Measurements from ENCODE around the gene SELENOS.

SELENOS gene

DNA sequence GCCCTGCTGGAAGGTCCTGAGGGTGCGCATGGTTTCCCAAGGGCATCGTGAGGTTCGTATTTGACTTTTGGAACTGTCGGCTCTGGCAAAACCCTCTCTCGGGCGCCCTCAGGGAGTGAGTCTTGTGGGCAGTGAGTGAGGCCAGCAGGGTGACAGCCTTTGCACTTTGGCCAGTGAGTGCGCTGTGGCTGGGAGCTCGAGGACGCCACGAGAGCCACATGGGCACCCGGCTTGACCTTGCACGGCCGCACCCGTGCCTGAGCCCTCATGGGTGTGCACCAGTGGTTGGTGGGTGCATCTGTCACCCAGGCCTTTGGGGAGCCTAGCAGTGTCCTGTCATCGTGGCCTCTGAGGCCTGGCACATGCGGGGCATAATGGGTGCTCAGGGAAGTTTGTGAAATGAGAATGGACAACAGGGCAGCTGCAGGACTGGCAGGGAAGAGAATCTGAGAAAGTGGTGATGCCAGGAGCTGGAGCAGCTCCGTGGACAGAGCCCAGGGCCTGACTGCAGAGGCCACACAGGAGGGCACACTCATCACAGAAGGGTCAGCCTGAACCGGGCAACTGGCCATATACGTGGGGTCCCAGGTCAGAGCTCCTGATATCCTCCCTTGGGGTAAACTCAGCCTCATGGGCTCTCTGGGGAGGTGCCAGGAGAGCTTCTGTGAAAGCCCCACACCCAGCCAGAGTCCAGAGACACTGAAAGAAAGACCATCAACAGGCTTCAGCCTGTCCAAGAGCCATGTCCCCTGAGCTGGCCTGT, 48.2 kb upstream of the SELENOS start:
- DNase-seq (ENCODE audit: low read depth in 1 of 2, low spot score in 1 of 2), result no peak
- no peaks in the 10 kb centered on the region for H3K27me3 ChIP-seq (ENCODE audit: insufficient read depth, poor library complexity, severe bottlenecking)
- TF ChIP-seq, protein P1, sequence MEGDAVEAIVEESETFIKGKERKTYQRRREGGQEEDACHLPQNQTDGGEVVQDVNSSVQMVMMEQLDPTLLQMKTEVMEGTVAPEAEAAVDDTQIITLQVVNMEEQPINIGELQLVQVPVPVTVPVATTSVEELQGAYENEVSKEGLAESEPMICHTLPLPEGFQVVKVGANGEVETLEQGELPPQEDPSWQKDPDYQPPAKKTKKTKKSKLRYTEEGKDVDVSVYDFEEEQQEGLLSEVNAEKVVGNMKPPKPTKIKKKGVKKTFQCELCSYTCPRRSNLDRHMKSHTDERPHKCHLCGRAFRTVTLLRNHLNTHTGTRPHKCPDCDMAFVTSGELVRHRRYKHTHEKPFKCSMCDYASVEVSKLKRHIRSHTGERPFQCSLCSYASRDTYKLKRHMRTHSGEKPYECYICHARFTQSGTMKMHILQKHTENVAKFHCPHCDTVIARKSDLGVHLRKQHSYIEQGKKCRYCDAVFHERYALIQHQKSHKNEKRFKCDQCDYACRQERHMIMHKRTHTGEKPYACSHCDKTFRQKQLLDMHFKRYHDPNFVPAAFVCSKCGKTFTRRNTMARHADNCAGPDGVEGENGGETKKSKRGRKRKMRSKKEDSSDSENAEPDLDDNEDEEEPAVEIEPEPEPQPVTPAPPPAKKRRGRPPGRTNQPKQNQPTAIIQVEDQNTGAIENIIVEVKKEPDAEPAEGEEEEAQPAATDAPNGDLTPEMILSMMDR (IDR thresholded peaks at IDR 0.05; ENCODE audit: insufficient read depth, low read length), result no peak
- no peak for TF ChIP-seq POLR2AphosphoS5 (IDR thresholded peaks at IDR 0.05; ENCODE audit: low read depth)
- TF ChIP-seq, protein P2, sequence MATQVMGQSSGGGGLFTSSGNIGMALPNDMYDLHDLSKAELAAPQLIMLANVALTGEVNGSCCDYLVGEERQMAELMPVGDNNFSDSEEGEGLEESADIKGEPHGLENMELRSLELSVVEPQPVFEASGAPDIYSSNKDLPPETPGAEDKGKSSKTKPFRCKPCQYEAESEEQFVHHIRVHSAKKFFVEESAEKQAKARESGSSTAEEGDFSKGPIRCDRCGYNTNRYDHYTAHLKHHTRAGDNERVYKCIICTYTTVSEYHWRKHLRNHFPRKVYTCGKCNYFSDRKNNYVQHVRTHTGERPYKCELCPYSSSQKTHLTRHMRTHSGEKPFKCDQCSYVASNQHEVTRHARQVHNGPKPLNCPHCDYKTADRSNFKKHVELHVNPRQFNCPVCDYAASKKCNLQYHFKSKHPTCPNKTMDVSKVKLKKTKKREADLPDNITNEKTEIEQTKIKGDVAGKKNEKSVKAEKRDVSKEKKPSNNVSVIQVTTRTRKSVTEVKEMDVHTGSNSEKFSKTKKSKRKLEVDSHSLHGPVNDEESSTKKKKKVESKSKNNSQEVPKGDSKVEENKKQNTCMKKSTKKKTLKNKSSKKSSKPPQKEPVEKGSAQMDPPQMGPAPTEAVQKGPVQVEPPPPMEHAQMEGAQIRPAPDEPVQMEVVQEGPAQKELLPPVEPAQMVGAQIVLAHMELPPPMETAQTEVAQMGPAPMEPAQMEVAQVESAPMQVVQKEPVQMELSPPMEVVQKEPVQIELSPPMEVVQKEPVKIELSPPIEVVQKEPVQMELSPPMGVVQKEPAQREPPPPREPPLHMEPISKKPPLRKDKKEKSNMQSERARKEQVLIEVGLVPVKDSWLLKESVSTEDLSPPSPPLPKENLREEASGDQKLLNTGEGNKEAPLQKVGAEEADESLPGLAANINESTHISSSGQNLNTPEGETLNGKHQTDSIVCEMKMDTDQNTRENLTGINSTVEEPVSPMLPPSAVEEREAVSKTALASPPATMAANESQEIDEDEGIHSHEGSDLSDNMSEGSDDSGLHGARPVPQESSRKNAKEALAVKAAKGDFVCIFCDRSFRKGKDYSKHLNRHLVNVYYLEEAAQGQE (IDR thresholded peaks at IDR 0.05; ENCODE audit: insufficient replicate concordance, low read depth), result no peak
- TF ChIP-seq GABPA (IDR thresholded peaks at IDR 0.05; ENCODE audit: low read depth), result no peak
- TF ChIP-seq SPI1 (IDR thresholded peaks at IDR 0.05; ENCODE audit: borderline replicate concordance, low read depth), result no peak

DNA sequence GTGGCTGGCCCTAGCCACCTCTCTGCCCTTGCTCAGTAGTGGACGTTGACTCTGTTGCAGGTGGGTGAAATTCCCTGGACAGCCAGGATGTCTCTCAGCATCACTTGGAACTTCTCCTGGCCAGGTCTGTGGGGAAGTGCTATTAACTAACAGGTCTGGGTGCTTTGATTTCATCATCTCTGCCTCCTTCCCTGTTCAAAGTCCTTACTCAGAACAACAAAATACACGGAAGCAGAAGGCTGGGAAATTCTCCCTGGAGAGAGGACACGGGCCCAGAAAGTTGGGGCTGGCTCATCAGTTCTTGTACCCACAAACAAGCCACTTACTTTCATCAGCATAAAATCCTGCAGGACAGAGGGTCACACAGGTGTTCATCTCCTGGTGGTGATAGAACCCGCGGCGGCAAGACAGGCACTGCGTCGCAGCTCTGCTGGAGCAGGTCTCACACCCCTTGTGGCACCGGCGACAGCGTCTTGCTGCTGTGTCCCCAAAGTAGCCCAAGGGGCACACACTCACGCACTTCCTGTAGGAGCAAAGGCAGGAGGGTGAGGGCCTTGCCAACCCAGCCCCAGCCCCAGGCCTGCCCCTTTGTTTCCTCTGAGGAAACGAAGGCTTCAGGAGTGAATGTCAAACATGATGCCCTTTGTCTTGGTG, 47.4 kb upstream of the SELENOS start:
- H3K27ac ChIP-seq (replicated peaks), result no peak overlapping the region
- no peak overlapping the region for H3K4me3 ChIP-seq (replicated peaks; ENCODE audit: insufficient read depth, low read length)
- TF ChIP-seq POLR2AphosphoS5 (IDR thresholded peaks at IDR 0.05; ENCODE audit: low read depth), result no peak
- peak; percentile 29; the same call in 1 of the 2 replicates for TF ChIP-seq SPI1 (IDR thresholded peaks at IDR 0.05; ENCODE audit: borderline replicate concordance, low read depth)
- DNase-seq (ENCODE audit: low read depth in 1 of 2, low spot score in 1 of 2), result peak; percentile 31 to 43
- no peaks in the 10 kb centered on the region for H3K27me3 ChIP-seq (ENCODE audit: insufficient read depth, poor library complexity, severe bottlenecking)

More for the DNA sequence above, 48.2 kb upstream of the SELENOS start:
- Histone ChIP-seq H3K4me3 (replicated peaks; ENCODE audit: insufficient read depth, low read length) (no peak overlapping the region), H3K27ac (replicated peaks) (no peak overlapping the region)

DNA sequence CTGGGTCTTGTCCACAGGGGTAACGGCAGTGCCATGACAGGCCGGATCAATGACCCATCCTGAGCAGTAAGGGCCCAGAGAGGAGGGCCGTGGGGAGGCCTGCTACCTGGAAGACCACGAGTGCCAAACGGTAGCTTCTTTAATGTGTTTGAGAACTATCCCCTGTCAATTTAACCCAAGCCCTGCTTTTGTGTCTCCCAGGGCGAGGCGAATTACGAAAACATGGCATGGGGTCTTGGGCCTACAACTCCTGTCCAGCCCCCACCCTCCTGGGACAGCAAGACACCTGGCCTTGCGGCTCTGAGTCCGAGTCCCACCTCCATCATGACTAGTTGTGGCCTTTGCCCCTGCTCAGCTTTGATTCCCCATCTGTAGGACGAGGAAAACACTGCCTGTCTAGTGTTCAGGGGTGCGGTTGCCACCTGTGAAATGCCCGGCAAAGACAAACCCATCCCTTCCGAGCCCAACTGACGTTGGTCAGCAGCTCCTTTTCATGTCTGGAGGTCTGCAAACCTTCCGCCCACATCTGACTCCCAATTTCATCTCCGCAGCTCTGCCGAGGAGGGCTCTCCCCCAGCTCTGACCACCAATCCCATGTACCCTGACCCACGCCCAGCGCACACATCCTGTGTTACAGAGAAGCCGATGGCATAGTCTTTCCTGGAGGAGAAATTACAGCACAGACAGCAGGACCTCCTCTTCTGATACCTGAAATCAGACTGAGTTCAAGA, 46.7 kb upstream of the SELENOS start:
- DNase-seq (ENCODE audit: low read depth in 1 of 2, low spot score in 1 of 2), result no peak
- Histone ChIP-seq H3K27me3 (ENCODE audit: insufficient read depth, poor library complexity, severe bottlenecking) (no peaks in the 10 kb centered on the region), H3K4me3 (replicated peaks; ENCODE audit: insufficient read depth, low read length) (no peak overlapping the region), H3K27ac (replicated peaks) (no peak overlapping the region)
- TF ChIP-seq, protein P2 (IDR thresholded peaks at IDR 0.05; ENCODE audit: insufficient replicate concordance, low read depth), result no peak
- TF ChIP-seq SPI1 (IDR thresholded peaks at IDR 0.05; ENCODE audit: borderline replicate concordance, low read depth) (no peak), POLR2AphosphoS5 (IDR thresholded peaks at IDR 0.05; ENCODE audit: low read depth) (no peak), GABPA (IDR thresholded peaks at IDR 0.05; ENCODE audit: low read depth) (no peak)
- TF ChIP-seq, protein P1 (IDR thresholded peaks at IDR 0.05; ENCODE audit: insufficient read depth, low read length), result no peak

Measured in HL-60 (cell line).